ENCODE data around the gene CYTH1.

GRCh38 chr17:78624324-78625151 lies 157.5 kb downstream of the CYTH1 start:
- TF ChIP-seq CTCF (IDR thresholded peaks at IDR 0.05 in 2 of 3, conservative IDR thresholded peaks at IDR 0.05 in 1 of 3; ENCODE audit: borderline replicate concordance in 1 of 3, insufficient read depth in 1 of 3, low read depth in 2 of 3, low read length in 2 of 3): no peak
- no peak for TF ChIP-seq ELF1 (IDR thresholded peaks at IDR 0.05; ENCODE audit: borderline replicate concordance, low read depth)
- no peak for TF ChIP-seq MAX (IDR thresholded peaks at IDR 0.05)
- no peak for TF ChIP-seq POLR2A (IDR thresholded peaks at IDR 0.05; ENCODE audit: borderline replicate concordance, extremely low read depth, insufficient read depth, insufficient read length)
- no peak for TF ChIP-seq EZH2 (IDR thresholded peaks at IDR 0.05)
- no peak for TF ChIP-seq FOSL1 (IDR thresholded peaks at IDR 0.05; ENCODE audit: low read depth)
- no peak for TF ChIP-seq CBX3 (IDR thresholded peaks at IDR 0.05; ENCODE audit: low read depth)
- no peak for TF ChIP-seq CEBPB (IDR thresholded peaks at IDR 0.05; ENCODE audit: low read depth)
- no peak for TF ChIP-seq JUND (IDR thresholded peaks at IDR 0.05)
- no peak for TF ChIP-seq ZBTB33 (IDR thresholded peaks at IDR 0.05; ENCODE audit: extremely low read depth, insufficient replicate concordance, low read length)
- TF ChIP-seq REST (IDR thresholded peaks at IDR 0.05; ENCODE audit: low read depth): no peak
- TF ChIP-seq EZH2phosphoT487 (IDR thresholded peaks at IDR 0.05; ENCODE audit: borderline replicate concordance): no peak

Measured in HCT116 (cell line).